B cell (primary cell): ENCODE results near the gene TTC8.

Source experiments
- EZH2 ChIP-seq: IDR thresholded peaks from 2 replicates; pipeline ENCODE4 v1.6.1; 2012; ENCODE audit warnings: borderline replicate concordance, low read depth, mild to moderate bottlenecking, moderate library complexity, low read length; ENCODE audit not compliant: insufficient read depth, poor library complexity, severe bottlenecking
- TF ChIP-seq, protein P1 (sequence below): fragments of 200-600 bp; IDR thresholded peaks from one replicate; pipeline ENCODE4 v1.8.0; 2022; ENCODE audit warnings: antibody characterized with exemption, mild to moderate bottlenecking

GRCh38 chr14:88821378-88821777 lies 3.1 kb upstream of the TTC8 start:
- TF ChIP-seq, protein P1, sequence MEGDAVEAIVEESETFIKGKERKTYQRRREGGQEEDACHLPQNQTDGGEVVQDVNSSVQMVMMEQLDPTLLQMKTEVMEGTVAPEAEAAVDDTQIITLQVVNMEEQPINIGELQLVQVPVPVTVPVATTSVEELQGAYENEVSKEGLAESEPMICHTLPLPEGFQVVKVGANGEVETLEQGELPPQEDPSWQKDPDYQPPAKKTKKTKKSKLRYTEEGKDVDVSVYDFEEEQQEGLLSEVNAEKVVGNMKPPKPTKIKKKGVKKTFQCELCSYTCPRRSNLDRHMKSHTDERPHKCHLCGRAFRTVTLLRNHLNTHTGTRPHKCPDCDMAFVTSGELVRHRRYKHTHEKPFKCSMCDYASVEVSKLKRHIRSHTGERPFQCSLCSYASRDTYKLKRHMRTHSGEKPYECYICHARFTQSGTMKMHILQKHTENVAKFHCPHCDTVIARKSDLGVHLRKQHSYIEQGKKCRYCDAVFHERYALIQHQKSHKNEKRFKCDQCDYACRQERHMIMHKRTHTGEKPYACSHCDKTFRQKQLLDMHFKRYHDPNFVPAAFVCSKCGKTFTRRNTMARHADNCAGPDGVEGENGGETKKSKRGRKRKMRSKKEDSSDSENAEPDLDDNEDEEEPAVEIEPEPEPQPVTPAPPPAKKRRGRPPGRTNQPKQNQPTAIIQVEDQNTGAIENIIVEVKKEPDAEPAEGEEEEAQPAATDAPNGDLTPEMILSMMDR, result no peak
- TF ChIP-seq EZH2, result no peak
